ENCODE results near the gene MGST2.
"Not testable (repeated sequence)": the region's sequence is repeated elsewhere in the genome, so short reads cannot be mapped to it uniquely, and the experiment has no call there.

The MGST2 gene

GRCh38 chr4:139672732-139673131 is 7.1 kb downstream of the MGST2 start:
- no peak for DNase-seq

- DNase-seq = no peak
These were observed 9.4 kb downstream of the MGST2 start for GRCh38 chr4:139674875-139675550.

GRCh38 chr4:139675651-139676050 is 10.0 kb downstream of the MGST2 start:
- no peak for DNase-seq

- DNase-seq = no peak
These were observed 10.7 kb downstream of the MGST2 start for GRCh38 chr4:139676365-139676764.

- DNase-seq = no peak
These were observed 11.4 kb downstream of the MGST2 start for GRCh38 chr4:139676913-139677585.

GRCh38 chr4:139682309-139682708 is 16.7 kb downstream of the MGST2 start:
- DNase-seq = no peak

GRCh38 chr4:139682741-139683151 is 17.1 kb downstream of the MGST2 start:
- no peak for DNase-seq

GRCh38 chr4:139684351-139684750 is 18.7 kb downstream of the MGST2 start:
- no peak for DNase-seq

- DNase-seq = no peak
These were observed 19.6 kb downstream of the MGST2 start for GRCh38 chr4:139685180-139685579.

GRCh38 chr4:139686130-139686529 is 20.5 kb downstream of the MGST2 start:
- DNase-seq = no peak

- DNase-seq = no peak
These were observed 21.4 kb downstream of the MGST2 start for GRCh38 chr4:139686988-139687387.

GRCh38 chr4:139689093-139689722 is 23.6 kb downstream of the MGST2 start:
- DNase-seq = no peak

- DNase-seq = no peak
These were observed 24.8 kb downstream of the MGST2 start for GRCh38 chr4:139690419-139690818.

GRCh38 chr4:139692309-139693012 is 26.8 kb downstream of the MGST2 start:
- DNase-seq = no peak

GRCh38 chr4:139694522-139695107 is 29.0 kb downstream of the MGST2 start:
- DNase-seq = no peak

GRCh38 chr4:139696491-139696890 is 30.9 kb downstream of the MGST2 start:
- DNase-seq = no peak

- DNase-seq = not testable (repeated sequence)
These were observed 32.7 kb downstream of the MGST2 start for GRCh38 chr4:139698167-139698925.

- DNase-seq = no peak
These were observed 34.9 kb downstream of the MGST2 start for GRCh38 chr4:139700568-139700967.

- no peak for DNase-seq
These were observed 39.4 kb downstream of the MGST2 start for GRCh38 chr4:139704915-139705485.

- DNase-seq = no peak
These were observed 44.0 kb downstream of the MGST2 start for GRCh38 chr4:139709660-139710059.

- no peak for DNase-seq
These were observed 44.5 kb downstream of the MGST2 start for GRCh38 chr4:139710073-139710472.

- no peak for DNase-seq
These were observed 45.8 kb downstream of the MGST2 start for GRCh38 chr4:139711461-139711860.

Data from NCI-H2081 (cell line).